ENCODE results near the gene POU3F3.

- no peak for TF ChIP-seq POLR2AphosphoS5 (IDR thresholded peaks at IDR 0.05; ENCODE audit: borderline replicate concordance, low read depth, low read length)
- TF ChIP-seq FOXP2 (optimal IDR thresholded peaks at IDR 0.05; ENCODE audit: control extremely low read depth, extremely low read length, insufficient read depth): no peak
These were observed 17.6 kb upstream of the POU3F3 start for GRCh38 chr2:104836265-104836664.

Data from SK-N-MC (cell line).